HL-60 (cell line): ENCODE measurements around the gene TMEM132D.
A peak's percentile ranks its signal among the peaks of the same experiment; 100 is the strongest.

Source experiments
- DNase-seq, 2 experiments: peaks; one replicate each; pipeline ENCODE4 v3.0.0-alpha.2; 2010 to 2020; ENCODE audit warnings: low read depth in 1 of 2, low spot score in 1 of 2
- H3K27ac ChIP-seq: fragments of 250-450 bp; sonication (Bioruptor Pico); replicated peaks from 2 replicates; pipeline ENCODE4 v1.5.1; 2020; ENCODE audit warnings: mild to moderate bottlenecking, moderate library complexity
- H3K27me3 ChIP-seq: fragments of 250-450 bp; sonication (Bioruptor Pico); 2 replicates; pipeline ENCODE4 v1.5.1; 2021; ENCODE audit warnings: mild to moderate bottlenecking, moderate library complexity; ENCODE audit not compliant: insufficient read depth, poor library complexity, severe bottlenecking
- H3K4me3 ChIP-seq: replicated peaks from 2 replicates; pipeline ENCODE4 v1.5.1; 2011; ENCODE audit warnings: mild to moderate bottlenecking, control low read depth, low read length; ENCODE audit not compliant: insufficient read depth
- CTCF ChIP-seq: IDR thresholded peaks from one replicate; pipeline ENCODE4 v1.5.1; 2011; ENCODE audit warnings: low read length, control low read depth, inconsistent platforms; ENCODE audit not compliant: insufficient read depth
- GABPA ChIP-seq: IDR thresholded peaks from 2 replicates; pipeline ENCODE4 v1.6.1; 2012; ENCODE audit warnings: low read depth
- POLR2AphosphoS5 ChIP-seq: IDR thresholded peaks from 2 replicates; pipeline ENCODE4 v1.6.1; 2012; ENCODE audit warnings: low read depth
- REST ChIP-seq: IDR thresholded peaks from 2 replicates; pipeline ENCODE4 v1.6.1; 2012; ENCODE audit warnings: low read depth; ENCODE audit not compliant: insufficient replicate concordance
- SPI1 ChIP-seq: IDR thresholded peaks from 2 replicates; pipeline ENCODE4 v1.6.1; 2012; ENCODE audit warnings: low read depth, mild to moderate bottlenecking, borderline replicate concordance

The TMEM132D gene

DNA sequence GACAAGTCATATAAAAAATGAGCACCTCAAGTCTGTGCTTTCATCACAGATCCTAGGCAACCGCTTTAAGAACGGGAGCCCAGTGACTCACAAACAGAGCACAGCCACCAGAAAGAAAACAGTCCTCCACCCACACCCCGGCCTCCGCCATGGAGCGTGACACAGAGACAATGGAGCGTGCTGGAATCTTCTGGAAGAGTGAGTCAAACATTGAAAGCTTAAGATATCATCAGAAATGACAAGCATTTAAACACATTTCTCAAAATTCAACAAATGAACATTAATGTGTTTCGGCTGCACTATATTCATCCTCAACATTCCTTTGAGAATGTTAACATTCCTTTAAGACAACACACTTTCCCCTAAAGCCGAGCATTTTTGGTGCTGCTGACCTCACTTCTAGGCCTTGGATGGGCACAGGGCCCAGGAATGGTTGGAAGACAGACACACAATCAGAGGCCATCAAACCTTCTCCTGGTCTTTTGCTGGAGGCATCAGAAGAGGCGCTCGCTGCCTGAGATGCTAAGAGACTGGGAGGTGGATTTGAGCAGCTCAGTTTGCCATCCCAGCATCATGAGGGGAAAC, 23.6 kb upstream of the TMEM132D start:
- Histone ChIP-seq H3K27me3 (no peaks in the 10 kb centered on the region), H3K27ac (no peak overlapping the region), H3K4me3 (no peak overlapping the region)
- no peak for DNase-seq
- TF ChIP-seq SPI1 = no peak
- no peak for TF ChIP-seq GABPA
- TF ChIP-seq CTCF = no peak
- TF ChIP-seq REST = no peak
- no peak for TF ChIP-seq POLR2AphosphoS5

DNA sequence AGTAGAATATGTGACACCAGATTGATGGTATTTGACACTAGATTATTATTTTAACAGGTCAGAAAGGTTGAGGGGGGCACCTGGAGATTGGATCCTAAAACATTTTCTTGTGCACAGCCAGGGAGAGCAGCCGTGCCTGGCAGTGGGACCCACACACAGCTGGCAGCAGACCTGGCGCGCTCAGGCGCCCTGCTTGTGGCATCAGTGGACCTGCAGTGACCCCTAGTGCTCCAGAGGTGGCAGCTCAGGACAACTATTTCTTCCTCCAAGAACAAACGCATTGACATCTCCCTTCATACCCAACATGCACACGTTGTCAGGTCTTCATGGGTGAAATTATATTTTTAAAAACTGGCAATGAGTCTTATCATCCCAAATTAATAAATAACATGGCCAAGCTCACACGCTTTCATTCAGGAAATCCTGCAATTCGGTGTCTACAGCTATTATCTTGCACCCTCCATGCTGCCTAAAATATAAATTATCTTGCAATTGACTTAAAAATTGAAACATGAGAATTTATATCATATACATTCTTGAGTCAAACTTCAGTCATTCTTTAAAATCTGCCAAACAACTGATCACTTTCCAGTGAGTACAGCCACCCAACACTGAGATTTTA, 7.7 kb upstream of the TMEM132D start:
- TF ChIP-seq CTCF (peak; percentile 73), SPI1 (no peak), POLR2AphosphoS5 (no peak)
- DNase-seq = peak; percentile 31 to 33
- Histone ChIP-seq H3K27me3 (no peaks in the 10 kb centered on the region), H3K27ac (no peak overlapping the region), H3K4me3 (no peak overlapping the region)

GRCh38 chr12:129909051-129910020, 5.5 kb upstream of the TMEM132D start:
- TF ChIP-seq CTCF (no peak), GABPA (no peak), SPI1 (no peak), REST (no peak), POLR2AphosphoS5 (no peak)
- no peak overlapping the region for H3K27ac ChIP-seq
- H3K4me3 ChIP-seq = no peak overlapping the region
- no peak for DNase-seq
- H3K27me3 ChIP-seq = peaks cover 4% of the 10 kb centered on the region
